Measurements from ENCODE around the gene RBMS1.

- TF ChIP-seq, protein P1, sequence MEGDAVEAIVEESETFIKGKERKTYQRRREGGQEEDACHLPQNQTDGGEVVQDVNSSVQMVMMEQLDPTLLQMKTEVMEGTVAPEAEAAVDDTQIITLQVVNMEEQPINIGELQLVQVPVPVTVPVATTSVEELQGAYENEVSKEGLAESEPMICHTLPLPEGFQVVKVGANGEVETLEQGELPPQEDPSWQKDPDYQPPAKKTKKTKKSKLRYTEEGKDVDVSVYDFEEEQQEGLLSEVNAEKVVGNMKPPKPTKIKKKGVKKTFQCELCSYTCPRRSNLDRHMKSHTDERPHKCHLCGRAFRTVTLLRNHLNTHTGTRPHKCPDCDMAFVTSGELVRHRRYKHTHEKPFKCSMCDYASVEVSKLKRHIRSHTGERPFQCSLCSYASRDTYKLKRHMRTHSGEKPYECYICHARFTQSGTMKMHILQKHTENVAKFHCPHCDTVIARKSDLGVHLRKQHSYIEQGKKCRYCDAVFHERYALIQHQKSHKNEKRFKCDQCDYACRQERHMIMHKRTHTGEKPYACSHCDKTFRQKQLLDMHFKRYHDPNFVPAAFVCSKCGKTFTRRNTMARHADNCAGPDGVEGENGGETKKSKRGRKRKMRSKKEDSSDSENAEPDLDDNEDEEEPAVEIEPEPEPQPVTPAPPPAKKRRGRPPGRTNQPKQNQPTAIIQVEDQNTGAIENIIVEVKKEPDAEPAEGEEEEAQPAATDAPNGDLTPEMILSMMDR (IDR thresholded peaks at IDR 0.05) = no peak
- no peak for TF ChIP-seq POLR2A (IDR thresholded peaks at IDR 0.05)
Measured at GRCh38 chr2:160358046-160358445, 135.6 kb downstream of the RBMS1 start.

Data from tibial nerve (tissue), 3 donors.